A673 (cell line): ENCODE data around the gene POLA2. TPM values are rescaled to one million over a fixed set of nuclear protein-coding genes. Genes with fewer than 3 reads are reported as not detected.

Experiments
- BruUV-seq: library from RNA; stranded (reverse); fragments of 400-500 nt; replicated peaks from 2 replicates; lab custom pipeline; 2021; lab: Mats Ljungman, UMichigan
- CTCF ChIA-PET: fragments of 300-600 bp; sonication (Branson Sonifier 250); formaldehyde crosslinking; loops from one replicate; lab custom pipeline; 2022; ENCODE audit warnings: antibody characterized with exemption; lab: Charles Lee
- POLR2A ChIA-PET: fragments of 300-600 bp; sonication (Branson Sonifier 250); formaldehyde crosslinking; loops from one replicate; lab custom pipeline; 2022; ENCODE audit warnings: antibody characterized with exemption; ENCODE audit not compliant: low non-redundant PET; lab: Charles Lee
- DNase-seq: peaks from one replicate; pipeline ENCODE4 v3.0.0-alpha.2; 2015; ENCODE audit warnings: low spot score
- H3K27ac ChIP-seq: fragments of 200-600 bp; sonication (generic); 2 replicates; pipeline ENCODE4 v1.5.1; 2016; ENCODE audit warnings: mixed run types, low read depth, mild to moderate bottlenecking, mixed read lengths, antibody characterized with exemption, low read length; ENCODE audit not compliant: poor library complexity, severe bottlenecking
- H3K27me3 ChIP-seq: fragments of 200-600 bp; sonication (generic); replicated peaks from 2 replicates; pipeline ENCODE4 v1.6.1; 2017; ENCODE audit warnings: mixed run types, low read depth, mild to moderate bottlenecking, mixed read lengths, antibody characterized with exemption, low read length; ENCODE audit not compliant: insufficient read depth, poor library complexity
- H3K36me3 ChIP-seq: fragments of 200-600 bp; sonication (generic); 2 replicates; pipeline ENCODE4 v1.6.1; 2016; ENCODE audit warnings: mixed run types, mild to moderate bottlenecking, mixed read lengths, antibody characterized with exemption, low read length; ENCODE audit not compliant: insufficient read depth, poor library complexity, severe bottlenecking
- H3K4me1 ChIP-seq: fragments of 200-600 bp; sonication (generic); 2 replicates; pipeline ENCODE4 v1.6.1; 2017; ENCODE audit warnings: mixed run types, mild to moderate bottlenecking, mixed read lengths, antibody characterized with exemption, low read length; ENCODE audit not compliant: insufficient read depth, poor library complexity, severe bottlenecking
- H3K4me3 ChIP-seq: fragments of 200-600 bp; sonication (generic); 2 replicates; pipeline ENCODE4 v1.5.1; 2016; ENCODE audit warnings: low read depth, mixed run types, mild to moderate bottlenecking, mixed read lengths, low read length; ENCODE audit not compliant: poor library complexity, severe bottlenecking
- H3K9me3 ChIP-seq: fragments of 200-600 bp; sonication (generic); 2 replicates; pipeline ENCODE4 v1.6.1; 2016; ENCODE audit warnings: mixed run types, low read depth, mild to moderate bottlenecking, mixed read lengths, antibody characterized with exemption, low read length; ENCODE audit not compliant: poor library complexity, severe bottlenecking
- CTCF ChIP-seq: fragments of 300-800, 200-600 bp; sonication (generic); conservative IDR thresholded peaks from 2 replicates; pipeline ENCODE4 v1.5.1; 2017; ENCODE audit warnings: low read depth, mild to moderate bottlenecking, antibody characterized with exemption, low read length, moderate library complexity, mixed read lengths
- EZH2 ChIP-seq: fragments of 200-600 bp; sonication (generic); IDR thresholded peaks from 2 replicates; pipeline ENCODE4 v1.6.1; 2017; ENCODE audit warnings: borderline replicate concordance, low read depth, mild to moderate bottlenecking, mixed read lengths, antibody characterized with exemption, low read length; ENCODE audit not compliant: poor library complexity, severe bottlenecking
- intact Hi-C: fragments of 100-400 bp; cut with micrococcal nuclease; formaldehyde crosslinking; loops from one replicate; pipeline ENCODE4 v1.10.0; 2022; ENCODE audit not compliant: unreplicated experiment
- total RNA-seq: library from RNA; stranded (reverse); gene quantifications from 2 replicates; pipeline ENCODE4 v1.2.3, GENCODE V29; 2021

POLA2 gene
- total RNA-seq, 1 experiment from 2014 or later, result 92.4 TPM

- H3K27ac ChIP-seq, result no peak overlapping the region
- intact Hi-C loops, result loop anchor here (10.0 kb wide), 1 partner anchor 466 kb away; the partner anchor contains the start of gene CDC42BPG
- no peaks in the 10 kb centered on the region for H3K36me3 ChIP-seq
- no peak for DNase-seq
- TF ChIP-seq EZH2, result no peak
- no peak for TF ChIP-seq CTCF
- ChIA-PET POLR2A (interaction anchor here (0.7 kb wide), 1 partner anchor 433 kb away, joined by 8 read pairs; no protein-coding TSS in a partner anchor), CTCF (no interaction called here)
- peaks cover 24% of the 10 kb centered on the region for H3K4me1 ChIP-seq
- no peaks in the 10 kb centered on the region for H3K9me3 ChIP-seq
- H3K4me3 ChIP-seq, result no peak overlapping the region
- H3K27me3 ChIP-seq, result no peaks in the 10 kb centered on the region
- BruUV-seq, result no TSS peak
These were observed 49.5 kb downstream of the POLA2 start for GRCh38 chr11:65311170-65311678.

- BruUV-seq, result no TSS peak
- H3K4me3 ChIP-seq, result peak within 1 kb of the TSS; percentile 80
- POLR2A ChIA-PET, result no interaction called here
- CTCF ChIA-PET, result interaction anchor here (0.6 to 3.7 kb wide), 13 partner anchors 13 to 581 kb away, joined by 3 to 34 read pairs (median 4); partner anchors contain the start of genes DPF2 and POLA2
- H3K4me1 ChIP-seq, result peaks cover 15% of the 10 kb centered on the region
- H3K36me3 ChIP-seq, result no peaks in the 10 kb centered on the region
- no peaks in the 10 kb centered on the region for H3K27me3 ChIP-seq
- intact Hi-C loops, result loop anchor here (1.0 to 10.0 kb wide), 3 partner anchors 39 to 470 kb away; partner anchors contain the start of gene CDC42BPG
- DNase-seq, result peak; percentile 85
- H3K9me3 ChIP-seq, result no peaks in the 10 kb centered on the region
- TF ChIP-seq CTCF (no peak), EZH2 (no peak)
- H3K27ac ChIP-seq, result peak within 1 kb of the TSS; percentile 71
These were observed 52.9 kb downstream of the POLA2 start, which contains the start of gene CDC42EP2 for GRCh38 chr11:65314501-65315203. Gene CDC42EP2, plus strand, starts transcription at chr11:65314866. Its CDS starts 6,033 bp downstream, at chr11:65320899.

GRCh38 chr11:65315204-65315865 is 53.6 kb downstream of the POLA2 start:
- Histone ChIP-seq H3K36me3 (no peaks in the 10 kb centered on the region), H3K4me1 (peaks cover 10% of the 10 kb centered on the region), H3K9me3 (no peaks in the 10 kb centered on the region), H3K4me3 (peak overlapping the region; percentile 80), H3K27me3 (no peaks in the 10 kb centered on the region), H3K27ac (peak overlapping the region; percentile 71)
- BruUV-seq, result no TSS peak
- POLR2A ChIA-PET, result no interaction called here
- TF ChIP-seq CTCF, result peak; percentile 100
- TF ChIP-seq EZH2, result no peak
- CTCF ChIA-PET, result interaction anchor here (0.6 to 3.7 kb wide), 17 partner anchors 13 to 582 kb away, joined by 3 to 34 read pairs (median 4); partner anchors contain the start of genes DPF2, FAU and POLA2
- intact Hi-C loops, result loop anchor here (1.0 to 10.0 kb wide), 3 partner anchors 40 to 471 kb away; partner anchors contain the start of gene CDC42BPG
- DNase-seq, result peak; percentile 88
